MCF 10A (cell line): ENCODE results near the gene CTBP2. TPM values are rescaled to one million over a fixed set of nuclear protein-coding genes. Genes with fewer than 3 reads are reported as not detected.

ENCODE experiments used
- BruUV-seq: library from RNA; stranded (reverse); fragments of 400-500 nt; replicated peaks from 2 replicates; lab custom pipeline; 2021; lab: Mats Ljungman, UMichigan
- CTCF ChIA-PET: fragments of 300-600 bp; sonication (Branson Sonifier 250); formaldehyde crosslinking; extraction: SDS; loops from one replicate; lab custom pipeline; 2021; ENCODE audit warnings: antibody characterized with exemption, inconsistent platforms; lab: Yijun Ruan, JAX
- POLR2A ChIA-PET: fragments of 300-600, 350-650 bp; sonication (Branson Sonifier 250); formaldehyde crosslinking; extraction: SDS; loops from one replicate; lab custom pipeline; 2020; ENCODE audit warnings: antibody characterized with exemption, inconsistent platforms; lab: Yijun Ruan, JAX
- DNase-seq: peaks from one replicate; pipeline ENCODE4 v3.0.0-alpha.2; 2018; ENCODE audit not compliant: unreplicated experiment
- H3K27ac Mint-ChIP-seq: one replicate; pipeline ENCODE4 v1.8.0; 2022; ENCODE audit warnings: mild to moderate bottlenecking, low read depth, mixed read lengths; ENCODE audit not compliant: unreplicated experiment
- H3K27me3 Mint-ChIP-seq: one replicate; pipeline ENCODE4 v1.8.0; 2022; ENCODE audit warnings: mixed read lengths; ENCODE audit not compliant: insufficient read depth, unreplicated experiment
- H3K36me3 Mint-ChIP-seq: one replicate; pipeline ENCODE4 v1.8.0; 2022; ENCODE audit warnings: mild to moderate bottlenecking, moderate library complexity, mixed read lengths; ENCODE audit not compliant: insufficient read depth, unreplicated experiment
- H3K4me1 Mint-ChIP-seq: one replicate; pipeline ENCODE4 v1.8.0; 2022; ENCODE audit warnings: mixed read lengths; ENCODE audit not compliant: insufficient read depth, unreplicated experiment
- H3K4me3 Mint-ChIP-seq: one replicate; pipeline ENCODE4 v1.8.0; 2022; ENCODE audit warnings: mild to moderate bottlenecking, moderate library complexity, mixed read lengths; ENCODE audit not compliant: unreplicated experiment
- H3K9me3 Mint-ChIP-seq: one replicate; pipeline ENCODE4 v1.8.0; 2022; ENCODE audit warnings: mixed read lengths; ENCODE audit not compliant: unreplicated experiment
- intact Hi-C: fragments of 100-400 bp; cut with micrococcal nuclease; formaldehyde crosslinking; loops from 2 replicates; pipeline ENCODE4 v1.14.1; 2022
- total RNA-seq: library from RNA; stranded (reverse); gene quantifications from 2 replicates; pipeline ENCODE4 v1.2.3, GENCODE V29; 2022
- TF ChIP-seq, protein P1 (sequence below): fragments of 200-600 bp; IDR thresholded peaks from one replicate; pipeline ENCODE4 v1.8.0; 2022; ENCODE audit warnings: antibody characterized with exemption, mild to moderate bottlenecking; ENCODE audit not compliant: unreplicated experiment

The CTBP2 gene
- total RNA-seq, 1 experiment from 2014 or later = 152 TPM

DNA sequence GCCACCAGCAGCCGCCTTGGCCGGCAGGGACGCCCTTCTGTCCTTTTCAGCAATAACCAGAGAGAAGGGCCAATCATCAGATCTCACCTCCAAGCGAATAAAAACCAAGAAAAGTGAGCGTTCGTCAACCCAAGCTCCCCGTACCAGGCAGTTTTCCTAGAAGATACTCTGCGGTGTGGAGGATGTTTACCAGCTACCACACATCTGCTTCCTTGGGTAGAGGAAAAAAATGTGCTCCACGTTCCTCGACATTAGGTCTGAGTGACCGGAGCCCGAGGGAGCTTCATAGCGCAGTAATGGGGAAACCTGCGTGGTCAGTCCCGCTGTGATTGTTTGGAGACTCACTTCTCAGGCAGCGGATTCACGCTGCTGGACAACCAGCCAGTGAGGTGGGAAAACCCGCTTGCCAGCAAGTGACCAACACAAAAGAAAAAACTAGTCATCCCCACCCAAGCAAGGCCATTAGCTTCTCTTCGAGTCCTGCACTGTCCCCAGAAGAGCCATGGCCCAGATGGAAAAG, 145.5 kb downstream of the CTBP2 start:
- no peaks in the 10 kb centered on the region for H3K9me3 Mint-ChIP-seq
- intact Hi-C loops = no loop called here

DNA sequence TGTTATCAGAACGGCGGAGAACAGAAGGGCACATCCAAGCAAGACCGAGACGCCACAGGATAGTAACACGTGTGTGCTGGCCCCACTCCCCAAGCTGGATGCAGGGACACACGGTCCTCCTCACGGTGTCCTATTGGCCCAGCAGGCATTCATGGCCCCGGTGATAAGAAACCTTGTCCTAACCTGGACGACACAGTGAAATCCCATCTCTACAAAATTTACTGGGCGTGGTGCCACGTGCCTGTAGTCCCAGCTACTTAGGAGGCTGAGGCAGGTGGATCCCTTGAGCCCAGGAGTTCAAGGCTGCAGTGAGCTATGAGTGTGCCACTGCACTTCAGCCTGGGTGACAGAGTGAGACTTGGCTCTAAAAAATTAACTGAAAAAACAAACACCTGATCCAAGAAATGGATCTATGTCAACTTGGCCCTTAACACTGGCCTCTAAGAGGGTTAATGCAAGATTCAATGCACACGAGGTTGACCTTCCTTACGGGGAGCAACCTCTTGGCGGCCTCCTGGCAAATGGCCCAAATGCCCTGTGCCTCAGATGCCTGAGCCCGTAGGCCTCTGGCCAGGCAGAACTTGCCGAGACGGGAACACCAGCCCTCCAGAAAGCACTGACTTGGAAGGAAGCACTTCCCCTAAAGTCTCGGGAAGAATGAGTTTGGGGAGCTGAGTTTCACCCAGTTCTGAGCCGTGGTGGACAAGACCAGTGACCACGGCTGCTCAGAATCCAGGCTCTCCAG, 146.1 kb downstream of the CTBP2 start:
- CTCF ChIA-PET = interaction anchor here (0.7 to 1.4 kb wide), 2 partner anchors 20 to 42 kb away, joined by 3 read pairs; no protein-coding TSS in a partner anchor

More for the DNA sequence above, 145.5 kb downstream of the CTBP2 start:
- no peak overlapping the region for H3K4me3 Mint-ChIP-seq
- no peaks in the 10 kb centered on the region for H3K27me3 Mint-ChIP-seq
- TF ChIP-seq, protein P1, sequence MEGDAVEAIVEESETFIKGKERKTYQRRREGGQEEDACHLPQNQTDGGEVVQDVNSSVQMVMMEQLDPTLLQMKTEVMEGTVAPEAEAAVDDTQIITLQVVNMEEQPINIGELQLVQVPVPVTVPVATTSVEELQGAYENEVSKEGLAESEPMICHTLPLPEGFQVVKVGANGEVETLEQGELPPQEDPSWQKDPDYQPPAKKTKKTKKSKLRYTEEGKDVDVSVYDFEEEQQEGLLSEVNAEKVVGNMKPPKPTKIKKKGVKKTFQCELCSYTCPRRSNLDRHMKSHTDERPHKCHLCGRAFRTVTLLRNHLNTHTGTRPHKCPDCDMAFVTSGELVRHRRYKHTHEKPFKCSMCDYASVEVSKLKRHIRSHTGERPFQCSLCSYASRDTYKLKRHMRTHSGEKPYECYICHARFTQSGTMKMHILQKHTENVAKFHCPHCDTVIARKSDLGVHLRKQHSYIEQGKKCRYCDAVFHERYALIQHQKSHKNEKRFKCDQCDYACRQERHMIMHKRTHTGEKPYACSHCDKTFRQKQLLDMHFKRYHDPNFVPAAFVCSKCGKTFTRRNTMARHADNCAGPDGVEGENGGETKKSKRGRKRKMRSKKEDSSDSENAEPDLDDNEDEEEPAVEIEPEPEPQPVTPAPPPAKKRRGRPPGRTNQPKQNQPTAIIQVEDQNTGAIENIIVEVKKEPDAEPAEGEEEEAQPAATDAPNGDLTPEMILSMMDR = no peak
- H3K27ac Mint-ChIP-seq = no peak overlapping the region
- no TSS peak for BruUV-seq
- H3K4me1 Mint-ChIP-seq = peaks cover 6% of the 10 kb centered on the region
- ChIA-PET CTCF (interaction anchor here (1.4 kb wide), 1 partner anchor 19 kb away, joined by 3 read pairs; no protein-coding TSS in a partner anchor), POLR2A (no interaction called here)
- H3K36me3 Mint-ChIP-seq = peaks cover 50% of the 10 kb centered on the region
- DNase-seq = no peak

DNA sequence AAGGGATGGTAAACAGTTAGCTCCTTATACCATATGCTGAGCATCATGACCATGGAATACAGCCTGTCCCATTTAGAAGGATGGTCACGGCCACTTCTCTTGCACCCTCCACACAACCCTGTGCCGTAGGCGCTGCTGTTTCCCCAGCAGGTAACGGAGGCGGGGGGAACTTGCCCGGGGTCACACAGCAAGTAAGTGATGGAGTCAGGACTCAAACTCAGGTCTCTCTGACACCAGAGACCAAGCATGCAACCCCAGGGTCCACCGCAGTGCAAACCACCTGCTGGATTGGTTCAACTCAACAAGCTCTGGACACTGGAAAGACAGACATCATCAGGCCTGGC, 146.9 kb downstream of the CTBP2 start:
- CTCF ChIA-PET = interaction anchor here (0.7 kb wide), 1 partner anchor 43 kb away, joined by 3 read pairs; no protein-coding TSS in a partner anchor
- no TSS peak for BruUV-seq
- H3K4me1 Mint-ChIP-seq = peaks cover 6% of the 10 kb centered on the region

More for the DNA sequence above, 146.1 kb downstream of the CTBP2 start:
- no TSS peak for BruUV-seq
- TF ChIP-seq, protein P1 = no peak
- intact Hi-C loops = no loop called here
- Mint-ChIP-seq H3K27ac (no peak overlapping the region), H3K27me3 (no peaks in the 10 kb centered on the region), H3K4me1 (peaks cover 6% of the 10 kb centered on the region), H3K36me3 (peaks cover 49% of the 10 kb centered on the region), H3K9me3 (no peaks in the 10 kb centered on the region), H3K4me3 (no peak overlapping the region)
- POLR2A ChIA-PET = no interaction called here
- no peak for DNase-seq

More for the DNA sequence above, 146.9 kb downstream of the CTBP2 start:
- TF ChIP-seq, protein P1 = no peak
- Mint-ChIP-seq H3K27ac (no peak overlapping the region), H3K27me3 (no peaks in the 10 kb centered on the region), H3K9me3 (no peaks in the 10 kb centered on the region), H3K36me3 (peaks cover 56% of the 10 kb centered on the region), H3K4me3 (no peak overlapping the region)
- DNase-seq = no peak
- POLR2A ChIA-PET = no interaction called here
- intact Hi-C loops = no loop called here
